HCT116 (cell line): ENCODE results near the gene ALG3. TPM values are rescaled to one million over a fixed set of nuclear protein-coding genes. Genes with fewer than 3 reads are reported as not detected.

Experiments used
- ATAC-seq: fragments of 200-7000 bp; cut with Tn5 transposase; 2 replicates; pipeline ENCODE4 v1.9.1; 2020; ENCODE audit warnings: mild to moderate bottlenecking, moderate library complexity
- BruUV-seq: library from RNA; stranded (reverse); fragments of 400-500 nt; replicated peaks from 2 replicates; lab custom pipeline; 2021; lab: Mats Ljungman, UMichigan
- CTCF ChIA-PET: fragments of 300-600 bp; sonication (Branson Sonifier 250); formaldehyde crosslinking; loops from one replicate; lab custom pipeline; 2021; ENCODE audit warnings: antibody characterized with exemption; lab: Charles Lee
- POLR2A ChIA-PET: fragments of 300-600, 350-600 bp; sonication (Branson Sonifier 250); formaldehyde crosslinking; loops from one replicate; lab custom pipeline; 2021; ENCODE audit warnings: antibody characterized with exemption; lab: Charles Lee
- RAD21 ChIA-PET, 2 experiments: fragments of 300-600 bp; sonication (Branson Sonifier 250); formaldehyde crosslinking; loops; one replicate each; lab custom pipeline; 2023; ENCODE audit warnings: low total read pairs in 2 of 2; ENCODE audit not compliant: uncharacterized antibody in 2 of 2, unreplicated experiment in 2 of 2, low non-redundant PET in 1 of 2; lab: Charles Lee
- DNase-seq: peaks from one replicate; pipeline ENCODE4 v3.0.0-alpha.2; 2010; ENCODE audit warnings: low read depth, low spot score
- H2AFZ ChIP-seq: fragments of 200-600 bp; shearing (Covaris generic), sonication (generic); 2 replicates; pipeline ENCODE4 v1.6.1; 2017; ENCODE audit warnings: low read depth, mixed run types, mixed read lengths, antibody characterized with exemption, low read length; ENCODE audit not compliant: poor library complexity, severe bottlenecking
- H3K27ac ChIP-seq: 2 replicates; pipeline ENCODE4 v1.5.1; 2012; ENCODE audit warnings: low read depth, low read length
- H3K27me3 ChIP-seq: fragments of 200-600 bp; sonication (generic); 2 replicates; pipeline ENCODE4 v1.6.1; 2016; ENCODE audit warnings: mixed run types, low read length, mixed read lengths; ENCODE audit not compliant: insufficient read depth
- H3K36me3 ChIP-seq, 2 experiments: fragments of 200-500 bp in 1 of 2; fragments of 200-600 bp in 1 of 2; sonication (Bioruptor generic) in 1 of 2; sonication (generic) in 1 of 2; 2 replicates each; pipeline versions ENCODE4 v1.5.1 to v1.6.1; 2014 to 2016; ENCODE audit warnings: low read length in 2 of 2, inconsistent platforms in 1 of 2, mixed read lengths in 1 of 2, mixed run types in 1 of 2; ENCODE audit not compliant: insufficient read depth in 2 of 2, control insufficient read depth in 1 of 2
- H3K4me1 ChIP-seq, 2 experiments: fragments of 200-600 bp in 1 of 2; sonication (generic) in 1 of 2; 2 replicates each; pipeline versions ENCODE4 v1.5.1 to v1.6.1; 2012 to 2017; ENCODE audit warnings: low read length in 2 of 2, inconsistent platforms in 1 of 2, mild to moderate bottlenecking in 1 of 2, mixed read lengths in 1 of 2, mixed run types in 1 of 2, moderate library complexity in 1 of 2; ENCODE audit not compliant: insufficient read depth in 2 of 2, control insufficient read depth in 1 of 2
- H3K4me2 ChIP-seq: fragments of 200-600 bp; sonication (generic); 2 replicates; pipeline ENCODE4 v1.6.1; 2017; ENCODE audit warnings: mixed run types, low read length, mixed read lengths
- H3K4me3 ChIP-seq, 2 experiments: fragments of 200-600 bp in 1 of 2; sonication (generic) in 1 of 2; replicated peaks in 1 of 2; 2 replicates each; pipeline ENCODE4 v1.5.1; 2011 to 2016; ENCODE audit warnings: low read length in 2 of 2, control low read depth in 1 of 2, low read depth in 1 of 2, mild to moderate bottlenecking in 1 of 2, mixed read lengths in 1 of 2, mixed run types in 1 of 2
- H3K79me2 ChIP-seq: fragments of 200-600 bp; sonication (generic); 2 replicates; pipeline ENCODE4 v1.6.1; 2017; ENCODE audit warnings: mild to moderate bottlenecking, mixed run types, low read length, moderate library complexity, mixed read lengths; ENCODE audit not compliant: insufficient read depth
- H3K9ac ChIP-seq: fragments of 200-600 bp; sonication (generic); 2 replicates; pipeline ENCODE4 v1.6.1; 2016; ENCODE audit warnings: low read length, mixed read lengths
- H3K9me2 ChIP-seq: fragments of 200-600 bp; sonication (generic), shearing (Covaris generic); 2 replicates; pipeline ENCODE4 v1.6.1; 2017; ENCODE audit warnings: mixed run types, mild to moderate bottlenecking, moderate library complexity; ENCODE audit not compliant: insufficient read depth
- H3K9me3 ChIP-seq, 2 experiments: fragments of 200-500 bp in 1 of 2; fragments of 200-600 bp in 1 of 2; sonication (Bioruptor generic) in 1 of 2; sonication (generic) in 1 of 2; 2 replicates each; pipeline ENCODE4 v1.6.1; 2014 to 2017; ENCODE audit warnings: low read length in 2 of 2, mixed read lengths in 2 of 2, inconsistent platforms in 1 of 2, low read depth in 1 of 2, mild to moderate bottlenecking in 1 of 2, mixed run types in 1 of 2, moderate library complexity in 1 of 2; ENCODE audit not compliant: control insufficient read depth in 1 of 2, insufficient read depth in 1 of 2
- H4K20me1 ChIP-seq: fragments of 200-600 bp; sonication (generic), shearing (Covaris generic); 2 replicates; pipeline ENCODE4 v1.6.1; 2017; ENCODE audit warnings: mixed run types, mild to moderate bottlenecking, moderate library complexity; ENCODE audit not compliant: insufficient read depth
- CBX3 ChIP-seq: IDR thresholded peaks from 2 replicates; pipeline ENCODE4 v1.6.1; 2012; ENCODE audit warnings: low read depth
- EGR1 ChIP-seq: IDR thresholded peaks from 2 replicates; pipeline ENCODE4 v1.6.1; 2012; ENCODE audit warnings: low read depth
- EZH2phosphoT487 ChIP-seq: fragments of 200-600 bp; IDR thresholded peaks from 2 replicates; pipeline ENCODE4 v1.6.1; 2018; ENCODE audit warnings: antibody characterized with exemption, borderline replicate concordance
- FOSL1 ChIP-seq: IDR thresholded peaks from 2 replicates; pipeline ENCODE4 v1.6.1; 2012; ENCODE audit warnings: low read depth
- JUND ChIP-seq: IDR thresholded peaks from 2 replicates; pipeline ENCODE4 v1.6.1; 2012
- POLR2A ChIP-seq: IDR thresholded peaks from 2 replicates; pipeline ENCODE4 v1.7.0; 2011; ENCODE audit warnings: borderline replicate concordance; ENCODE audit not compliant: insufficient read depth, insufficient read length; ENCODE audit errors: extremely low read depth
- POLR2AphosphoS5 ChIP-seq: IDR thresholded peaks from 2 replicates; pipeline ENCODE4 v1.6.1; 2011; ENCODE audit warnings: mild to moderate bottlenecking, low read depth, low read length, moderate library complexity
- SP1 ChIP-seq: IDR thresholded peaks from 2 replicates; pipeline ENCODE4 v1.6.1; 2012; ENCODE audit warnings: low read depth
- TCF7L2 ChIP-seq: IDR thresholded peaks from 2 replicates; pipeline ENCODE4 v1.7.0; 2011; ENCODE audit warnings: borderline replicate concordance, inconsistent platforms; ENCODE audit not compliant: insufficient read depth, insufficient read length; ENCODE audit errors: extremely low read depth
- ZFX ChIP-seq: fragments of 450-650 bp; IDR thresholded peaks from 2 replicates; pipeline ENCODE4 v1.6.1; 2017
- ZNF274 ChIP-seq: fragments of 200-500 bp; sonication (Bioruptor generic); IDR thresholded peaks from 2 replicates; pipeline ENCODE4 v1.6.1; 2014; ENCODE audit warnings: mild to moderate bottlenecking, low read depth, low read length, inconsistent platforms
- intact Hi-C: fragments of 100-400 bp; cut with micrococcal nuclease; formaldehyde crosslinking; loops from 2 replicates; pipeline ENCODE4 v1.10.0; 2022
- total RNA-seq: library from RNA; stranded (reverse); gene quantifications from one replicate; pipeline ENCODE4 v1.2.1, GENCODE V29; 2021; ENCODE audit not compliant: unreplicated experiment
- TF ChIP-seq, protein P1 (sequence below): IDR thresholded peaks from 2 replicates; pipeline ENCODE4 v1.6.1; 2012
- TF ChIP-seq, protein P2 (sequence below): IDR thresholded peaks from 2 replicates; pipeline ENCODE4 v1.6.1; 2012; ENCODE audit warnings: low read depth

The ALG3 gene
- total RNA-seq, 1 experiment from 2014 or later: 56.6 TPM

DNA sequence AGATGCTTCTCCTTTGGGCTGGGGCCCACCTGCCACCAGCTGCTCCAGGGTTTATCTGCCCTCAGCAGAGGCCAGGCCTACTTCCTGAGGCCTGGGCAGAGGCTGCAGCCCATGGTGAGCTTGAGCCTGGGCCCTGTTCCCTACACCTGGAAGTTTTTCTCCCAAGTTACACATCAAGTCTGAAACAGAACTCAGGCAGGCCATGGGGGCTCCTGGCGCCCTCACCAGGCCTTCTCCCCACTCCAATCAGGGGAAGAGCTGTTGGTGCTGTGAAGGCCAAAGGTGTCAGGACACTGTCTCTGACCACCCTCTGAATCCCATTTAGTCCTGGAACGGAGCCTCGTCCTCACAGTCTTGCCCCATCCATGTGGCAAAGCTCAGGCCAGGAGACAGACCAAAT is 12.1 kb downstream of the ALG3 start:
- Histone ChIP-seq H3K36me3 (no peaks in the 10 kb centered on the region), H3K27ac (no peak overlapping the region), H2AFZ (no peak overlapping the region), H3K4me3 (no peak overlapping the region), H3K4me1 (peaks cover 12 to 17% of the 10 kb centered on the region in 2 experiments), H4K20me1 (no peaks in the 10 kb centered on the region), H3K9me2 (no peaks in the 10 kb centered on the region), H3K9me3 (no peaks in the 10 kb centered on the region), H3K79me2 (no peaks in the 10 kb centered on the region), H3K4me2 (no peak overlapping the region), H3K9ac (no peak overlapping the region), H3K27me3 (no peaks in the 10 kb centered on the region)
- intact Hi-C loops: no loop called here
- no peak for DNase-seq
- no peak for ATAC-seq
- CTCF ChIA-PET: interaction anchor here (2.3 kb wide), 1 partner anchor 9 kb away, joined by 9 read pairs; no protein-coding TSS in a partner anchor
- RAD21 ChIA-PET: interaction anchor here in 1 of 2 experiments (0.6 kb wide), 2 partner anchors 52 to 62 kb away, joined by 3 to 4 read pairs; no protein-coding TSS in a partner anchor
- POLR2A ChIA-PET: no interaction called here
- TF ChIP-seq EZH2phosphoT487 (no peak), FOSL1 (no peak), ZNF274 (no peak), CBX3 (no peak), JUND (no peak), EGR1 (no peak), POLR2AphosphoS5 (no peak), POLR2A (no peak), TCF7L2 (no peak), ZFX (no peak), SP1 (no peak)
- TF ChIP-seq, protein P1, sequence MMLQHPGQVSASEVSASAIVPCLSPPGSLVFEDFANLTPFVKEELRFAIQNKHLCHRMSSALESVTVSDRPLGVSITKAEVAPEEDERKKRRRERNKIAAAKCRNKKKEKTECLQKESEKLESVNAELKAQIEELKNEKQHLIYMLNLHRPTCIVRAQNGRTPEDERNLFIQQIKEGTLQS: no peak
- TF ChIP-seq, protein P2, sequence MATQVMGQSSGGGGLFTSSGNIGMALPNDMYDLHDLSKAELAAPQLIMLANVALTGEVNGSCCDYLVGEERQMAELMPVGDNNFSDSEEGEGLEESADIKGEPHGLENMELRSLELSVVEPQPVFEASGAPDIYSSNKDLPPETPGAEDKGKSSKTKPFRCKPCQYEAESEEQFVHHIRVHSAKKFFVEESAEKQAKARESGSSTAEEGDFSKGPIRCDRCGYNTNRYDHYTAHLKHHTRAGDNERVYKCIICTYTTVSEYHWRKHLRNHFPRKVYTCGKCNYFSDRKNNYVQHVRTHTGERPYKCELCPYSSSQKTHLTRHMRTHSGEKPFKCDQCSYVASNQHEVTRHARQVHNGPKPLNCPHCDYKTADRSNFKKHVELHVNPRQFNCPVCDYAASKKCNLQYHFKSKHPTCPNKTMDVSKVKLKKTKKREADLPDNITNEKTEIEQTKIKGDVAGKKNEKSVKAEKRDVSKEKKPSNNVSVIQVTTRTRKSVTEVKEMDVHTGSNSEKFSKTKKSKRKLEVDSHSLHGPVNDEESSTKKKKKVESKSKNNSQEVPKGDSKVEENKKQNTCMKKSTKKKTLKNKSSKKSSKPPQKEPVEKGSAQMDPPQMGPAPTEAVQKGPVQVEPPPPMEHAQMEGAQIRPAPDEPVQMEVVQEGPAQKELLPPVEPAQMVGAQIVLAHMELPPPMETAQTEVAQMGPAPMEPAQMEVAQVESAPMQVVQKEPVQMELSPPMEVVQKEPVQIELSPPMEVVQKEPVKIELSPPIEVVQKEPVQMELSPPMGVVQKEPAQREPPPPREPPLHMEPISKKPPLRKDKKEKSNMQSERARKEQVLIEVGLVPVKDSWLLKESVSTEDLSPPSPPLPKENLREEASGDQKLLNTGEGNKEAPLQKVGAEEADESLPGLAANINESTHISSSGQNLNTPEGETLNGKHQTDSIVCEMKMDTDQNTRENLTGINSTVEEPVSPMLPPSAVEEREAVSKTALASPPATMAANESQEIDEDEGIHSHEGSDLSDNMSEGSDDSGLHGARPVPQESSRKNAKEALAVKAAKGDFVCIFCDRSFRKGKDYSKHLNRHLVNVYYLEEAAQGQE: no peak
- BruUV-seq: no TSS peak
